Heart left ventricle (tissue), 16 donors: ENCODE measurements around the gene HIBADH. TPM values are rescaled to one million over a fixed set of nuclear protein-coding genes. Genes with fewer than 3 reads are reported as not detected.
A peak's percentile ranks its signal among the peaks of the same experiment; 100 is the strongest.

Experiments
- ATAC-seq, 4 donors: fragments of 200-7000 bp; cut with Tn5 transposase; one replicate each; pipeline ENCODE4 v1.9.1; 2020 to 2022; ENCODE audit warnings: moderate library complexity in 4 of 4, mild to moderate bottlenecking in 3 of 4, moderate number of reproducible peaks in 1 of 4
- DNase-seq, 5 donors: peaks; one replicate each; pipeline ENCODE4 v3.0.0-alpha.2; 2020
- H3K27ac ChIP-seq, 12 donors: fragments of 200-600 bp; sonication (generic) in 4 of 12; one replicate each; pipeline versions ENCODE4 v1.5.0 to v1.8.0; 2016 to 2022; ENCODE audit warnings: mild to moderate bottlenecking in 2 of 12
- H3K27me3 ChIP-seq, 9 donors: fragments of 200-600 bp; sonication (generic) in 2 of 9; one replicate each; pipeline versions ENCODE4 v1.5.1 to v1.8.0; 2016 to 2022; ENCODE audit warnings: mild to moderate bottlenecking in 3 of 9
- H3K36me3 ChIP-seq, 9 donors: fragments of 200-600 bp; sonication (generic) in 2 of 9; one replicate each; pipeline versions ENCODE4 v1.5.0 to v1.8.0; 2018 to 2022; ENCODE audit warnings: mild to moderate bottlenecking in 2 of 9
- H3K4me1 ChIP-seq, 12 donors: fragments of 200-600 bp; sonication (generic) in 4 of 12; one replicate each; pipeline versions ENCODE4 v1.5.0 to v1.8.0; 2016 to 2022; ENCODE audit warnings: mild to moderate bottlenecking in 3 of 12
- H3K4me3 ChIP-seq, 12 donors: fragments of 200-600 bp; sonication (generic) in 4 of 12; one replicate each; pipeline versions ENCODE4 v1.5.0 to v1.8.0; 2017 to 2022; ENCODE audit warnings: mild to moderate bottlenecking in 9 of 12, moderate library complexity in 4 of 12
- H3K9me3 ChIP-seq, 12 donors: fragments of 200-600 bp; sonication (generic) in 4 of 12; one replicate each; pipeline versions ENCODE4 v1.5.0 to v1.8.0; 2016 to 2022; ENCODE audit warnings: mild to moderate bottlenecking in 1 of 12
- CTCF ChIP-seq, 12 donors: fragments of 200-600 bp; sonication (generic) in 4 of 12; IDR thresholded peaks; one replicate each; pipeline versions ENCODE4 v1.5.0 to v1.8.0; 2018 to 2022; ENCODE audit warnings: antibody characterized with exemption in 12 of 12, mild to moderate bottlenecking in 5 of 12
- POLR2A ChIP-seq, 2 donors: fragments of 450-650 bp; IDR thresholded peaks; one replicate each; pipeline ENCODE4 v1.6.1; 2017; ENCODE audit warnings: antibody characterized with exemption in 2 of 2, mild to moderate bottlenecking in 2 of 2, moderate library complexity in 2 of 2
- WGBS, 4 donors: extraction: QIAGEN DNeasy Blood & Tissue Kit in 2 of 4; methylation state at CpG; one replicate each; pipeline versions ENCODE4 v1.1.5 to v1.1.7; 2013 to 2018; 5-methylcytosine and 5-hydroxymethylcytosine counted together
- intact Hi-C, 10 donors: fragments of 100-400 bp; cut with DNase I; formaldehyde crosslinking; loops; one replicate each; pipeline versions ENCODE4 v1.11.1 to v1.14.2; 2022
- polyA plus RNA-seq, 2 donors: library from polyadenylated mRNA; stranded (reverse); fragments of 200-250 nt; gene quantifications; one replicate each; pipeline ENCODE4 v1.2.3, GENCODE V29; 2013
- total RNA-seq, 9 donors: library from RNA; depleted of rRNA in 2 of 9; stranded (reverse); fragments of >200 nt in 2 of 9; fragmentation: NEBNext Ultra II Directional in 3 of 9; extraction: Animal tissue kit (Norgen Biotek cat#: 25700) in 3 of 9; gene quantifications; one replicate each; pipeline versions ENCODE4 v1.1.0 to v1.2.4, GENCODE V29; 2016 to 2023
- donor health status: ischemic (EF 13 %, LVEDD 7.1; RV severe dilation, severe dysfunction).
- donor health status: healthy with polysubstance abuse.
- donor health status: DM: no; HTN: yes; CAD: no.
- donor health status: DM: no; HTN: no; CAD: no.
- donor health status: ischemic (EF 25% LVEDD 6.9; RV normal size, moderate dysfunction).
- donor health status: ischemic (EF 25% LVEDD 5.7; RV mildly dilated, moderate dysfunction).
- donor health status: healthy.
- donor health status: DM: yes; HTN: yes; CAD: no.
- donor health status: ischemic (EF 35%, LVEDD 5.7; RV mildly dilated, moderate dysfunction).
- donor health status: nonischemic (EF 11% LVEDD 7.7; RV severe dilation, severe dysfunction).
- donor health status: DM: yes; HTN: yes; CAD: no.
- donor health status: PGD.
- donor health status: ischemic (EF 29% LVEDD 5.4; RV normal size, mild dysfunction).
- donor health status: nonischemic (EF 23%, LVEDD 6.1; RV moderate dilation, normal function).

Gene HIBADH
- total and polyA plus RNA-seq, 11 donors: 34.4 to 107 (median 69.3) TPM

DNA sequence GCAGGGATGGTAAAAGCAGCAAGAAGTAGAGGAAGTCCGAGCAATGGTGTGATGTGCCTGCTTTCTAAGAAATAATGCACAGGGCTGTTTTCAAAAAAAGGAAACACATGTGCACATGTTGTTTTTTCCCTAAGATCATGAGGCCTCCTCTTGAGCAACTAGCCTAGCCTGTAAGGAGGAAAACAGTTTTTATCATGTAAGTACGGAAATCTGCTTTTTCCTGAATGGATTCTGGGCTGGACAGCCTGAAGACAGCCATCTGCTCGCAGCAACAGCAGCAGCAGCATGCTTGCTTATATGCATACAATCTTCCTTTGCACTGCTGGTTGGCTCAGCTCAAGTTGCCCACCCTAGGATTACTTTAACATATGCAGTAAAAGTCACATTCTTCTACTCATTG, 87.1 kb downstream of the HIBADH start:
- Histone ChIP-seq H3K36me3 (no peaks in the 10 kb centered on the region), H3K9me3 (no peaks in the 10 kb centered on the region), H3K27ac (no peak overlapping the region), H3K4me3 (no peak overlapping the region), H3K27me3 (no peaks in the 10 kb centered on the region), H3K4me1 (no peaks in the 10 kb centered on the region)
- TF ChIP-seq CTCF (IDR thresholded peaks at IDR 0.05) (no peak), POLR2A (IDR thresholded peaks at IDR 0.05) (no peak)
- 56 to 78% (median 65%) methylated on average over 3 of the region's 3 CpGs for WGBS, 4 donors
- intact Hi-C loops: loop anchor here (5.0 to 10.0 kb wide), 6 partner anchors 361 to 449 kb away; partner anchors contain the start of gene HOXA13 (in 1 of the 10)
- ATAC-seq (peak in 1 of 4 donors; percentile 47), DNase-seq (no peak)

DNA sequence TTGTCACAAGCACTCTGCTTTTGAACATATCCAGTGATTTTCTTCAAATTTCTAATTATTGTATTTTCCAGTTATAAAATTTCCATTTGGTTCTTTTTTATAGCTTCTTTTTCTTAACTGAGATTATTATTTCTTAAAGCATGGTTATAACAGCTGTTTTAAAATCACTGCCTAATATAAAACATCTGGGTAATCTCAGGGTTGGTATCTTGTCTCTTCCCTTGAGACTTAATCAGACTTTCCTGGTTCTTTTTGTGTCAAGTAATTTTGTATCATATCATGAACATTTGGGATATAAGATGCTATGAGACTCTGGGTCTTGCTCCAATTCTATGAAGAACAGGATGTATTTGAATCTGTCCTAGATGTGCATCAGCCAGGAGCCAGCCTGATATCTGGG, 93.6 kb downstream of the HIBADH start:
- no peak overlapping the region for H3K4me3 ChIP-seq
- intact Hi-C loops: no loop called here
- no peaks in the 10 kb centered on the region for H3K27me3 ChIP-seq
- H3K36me3 ChIP-seq: no peaks in the 10 kb centered on the region
- no peak overlapping the region for H3K27ac ChIP-seq
- TF ChIP-seq CTCF (IDR thresholded peaks at IDR 0.05) (no peak), POLR2A (IDR thresholded peaks at IDR 0.05) (no peak)
- peaks cover 0 to 5% (median 0%) of the 10 kb centered on the region in 12 donors for H3K9me3 ChIP-seq
- ATAC-seq (no peak), DNase-seq (no peak)
- no peaks in the 10 kb centered on the region for H3K4me1 ChIP-seq

DNA sequence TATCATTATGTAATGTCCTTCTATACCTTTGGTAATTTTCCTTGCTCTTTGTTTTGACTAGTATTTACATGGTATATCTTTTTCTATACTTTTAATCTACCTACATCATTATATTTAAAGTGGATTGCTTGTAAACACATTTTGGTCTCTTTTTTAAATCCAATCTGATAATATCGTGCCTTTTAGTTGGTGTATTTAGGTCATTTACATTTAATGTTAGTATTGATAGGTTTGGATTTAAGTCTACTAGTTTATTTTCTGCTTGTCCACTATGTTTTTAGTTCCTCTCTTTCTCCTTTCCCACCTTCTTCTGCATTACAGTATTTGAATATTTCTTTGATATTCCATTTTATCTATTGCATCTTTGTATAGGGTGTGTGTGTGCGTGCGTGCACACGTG, 95.4 kb downstream of the HIBADH start:
- DNase-seq (no peak), ATAC-seq (no peak)
- H3K4me3 ChIP-seq: no peak overlapping the region
- H3K27me3 ChIP-seq: no peaks in the 10 kb centered on the region
- intact Hi-C loops: no loop called here
- H3K36me3 ChIP-seq: no peaks in the 10 kb centered on the region
- H3K27ac ChIP-seq: no peak overlapping the region
- WGBS, 4 donors: 98 to 99% (median 98%) methylated on average over 4 of the region's 4 CpGs
- H3K9me3 ChIP-seq: peaks cover 0 to 13% (median 0%) of the 10 kb centered on the region in 12 donors
- TF ChIP-seq POLR2A (IDR thresholded peaks at IDR 0.05) (no peak), CTCF (IDR thresholded peaks at IDR 0.05) (no peak)
- H3K4me1 ChIP-seq: no peaks in the 10 kb centered on the region

- Histone ChIP-seq H3K4me3 (no peak overlapping the region), H3K9me3 (peaks cover 0 to 13% (median 0%) of the 10 kb centered on the region in 12 donors), H3K27me3 (no peaks in the 10 kb centered on the region), H3K27ac (no peak overlapping the region), H3K36me3 (no peaks in the 10 kb centered on the region), H3K4me1 (no peaks in the 10 kb centered on the region)
- no peak for TF ChIP-seq CTCF (IDR thresholded peaks at IDR 0.05)
- TF ChIP-seq POLR2A (IDR thresholded peaks at IDR 0.05): no peak
- intact Hi-C loops: no loop called here
- ATAC-seq (no peak), DNase-seq (no peak)
- 72 to 81% (median 77%) methylated on average over 4 of the region's 4 CpGs for WGBS, 4 donors
Measured at GRCh38 chr7:27564881-27565482, 97.7 kb downstream of the HIBADH start.
